Heart left ventricle (tissue), 13 donors: Measurements from ENCODE around the gene HMGN2.

Experiments used
- CTCF ChIP-seq, 12 donors: fragments of 200-600 bp; sonication (generic) in 4 of 12; IDR thresholded peaks; one replicate each; pipeline versions ENCODE4 v1.5.0 to v1.8.0; 2018 to 2022; ENCODE audit warnings: antibody characterized with exemption in 12 of 12, mild to moderate bottlenecking in 5 of 12
- POLR2A ChIP-seq, 2 donors: fragments of 450-650 bp; IDR thresholded peaks; one replicate each; pipeline ENCODE4 v1.6.1; 2017; ENCODE audit warnings: antibody characterized with exemption in 2 of 2, mild to moderate bottlenecking in 2 of 2, moderate library complexity in 2 of 2
- donor health status: ischemic (EF 13 %, LVEDD 7.1; RV severe dilation, severe dysfunction).
- donor health status: DM: no; HTN: yes; CAD: no.
- donor health status: DM: no; HTN: no; CAD: no.
- donor health status: ischemic (EF 25% LVEDD 6.9; RV normal size, moderate dysfunction).
- donor health status: ischemic (EF 25% LVEDD 5.7; RV mildly dilated, moderate dysfunction).
- donor health status: ischemic (EF 35%, LVEDD 5.7; RV mildly dilated, moderate dysfunction).
- donor health status: nonischemic (EF 11% LVEDD 7.7; RV severe dilation, severe dysfunction).
- donor health status: DM: yes; HTN: yes; CAD: no.
- donor health status: PGD.
- donor health status: ischemic (EF 29% LVEDD 5.4; RV normal size, mild dysfunction).
- donor health status: nonischemic (EF 23%, LVEDD 6.1; RV moderate dilation, normal function).

- no peak for TF ChIP-seq CTCF (IDR thresholded peaks at IDR 0.05)
- TF ChIP-seq POLR2A (IDR thresholded peaks at IDR 0.05), result no peak
Observed at GRCh38 chr1:26471498-26472319, 531 bp upstream of the HMGN2 start.
